Adrenal gland (tissue), 5 donors: ENCODE results near the gene USF3.

Experiments used
- CTCF ChIP-seq, 6 experiments: fragments of 450-650 bp in 4 of 6; fragments of 200-600 bp in 2 of 6; sonication (generic) in 1 of 6; IDR thresholded peaks; 1 replicate in 5 of 6; 2 replicates in 1 of 6; pipeline versions ENCODE4 v1.5.1 to v1.8.0; 2016 to 2021; ENCODE audit warnings: antibody characterized with exemption in 6 of 6, mild to moderate bottlenecking in 2 of 6, moderate library complexity in 1 of 6
- POLR2A ChIP-seq, 2 donors: fragments of 450-650 bp; IDR thresholded peaks; one replicate each; pipeline ENCODE4 v1.6.1; 2017; ENCODE audit warnings: antibody characterized with exemption in 2 of 2, mild to moderate bottlenecking in 2 of 2, moderate library complexity in 1 of 2
- donor health status: DM: no; HTN: no; CAD: no.

GRCh38 chr3:113744941-113745755 lies 48.7 kb upstream of the USF3 start:
- TF ChIP-seq CTCF (IDR thresholded peaks at IDR 0.05) (peak; percentile 13 to 87 (median 60)), POLR2A (IDR thresholded peaks at IDR 0.05) (peak in 1 of 2 donors; percentile 62)
